PC-9 (cell line): ENCODE data around the gene WDR20. TPM values are rescaled to one million over a fixed set of nuclear protein-coding genes. Genes with fewer than 3 reads are reported as not detected.

Experiments
- BruUV-seq: library from RNA; stranded (reverse); fragments of 400-500 nt; replicated peaks from 2 replicates; lab custom pipeline; 2021; lab: Mats Ljungman, UMichigan
- CTCF ChIA-PET: fragments of 300-600 bp; sonication (Branson Sonifier 250); formaldehyde crosslinking; loops from one replicate; lab custom pipeline; 2022; ENCODE audit warnings: antibody characterized with exemption; lab: Charles Lee
- POLR2A ChIA-PET: fragments of 300-600 bp; sonication (Branson Sonifier 250); formaldehyde crosslinking; loops from one replicate; lab custom pipeline; 2022; ENCODE audit warnings: antibody characterized with exemption; ENCODE audit not compliant: unreplicated experiment; lab: Charles Lee
- DNase-seq, 2 experiments: peaks; one replicate each; pipeline versions ENCODE4 v3.0.0 to v3.0.0-alpha.2; 2015 to 2022; ENCODE audit warnings: mixed read lengths in 1 of 2
- H2AFZ ChIP-seq: fragments of 200-600 bp; sonication (generic); 2 replicates; pipeline ENCODE4 v1.8.1; 2017; ENCODE audit warnings: antibody characterized with exemption
- H3F3A ChIP-seq: fragments of 200-600 bp; sonication (generic); 2 replicates; pipeline ENCODE4 v1.8.1; 2017; ENCODE audit warnings: antibody characterized with exemption, mild to moderate bottlenecking, low read depth; ENCODE audit not compliant: insufficient read depth
- H3K27ac ChIP-seq: fragments of 200-600 bp; sonication (generic); 2 replicates; pipeline ENCODE4 v1.6.1; 2016; ENCODE audit warnings: mixed run types
- H3K27me3 ChIP-seq: fragments of 200-600 bp; sonication (generic); 2 replicates; pipeline ENCODE4 v1.6.1; 2016; ENCODE audit warnings: low read depth, mixed run types; ENCODE audit not compliant: insufficient read depth
- H3K36me3 ChIP-seq: fragments of 200-600 bp; sonication (generic); 2 replicates; pipeline ENCODE4 v1.6.1; 2016; ENCODE audit warnings: low read depth, mixed run types
- H3K4me1 ChIP-seq: fragments of 200-600 bp; sonication (generic); replicated peaks from 2 replicates; pipeline ENCODE4 v1.6.1; 2016; ENCODE audit warnings: mixed run types; ENCODE audit not compliant: insufficient read depth
- H3K4me2 ChIP-seq: fragments of 200-600 bp; sonication (generic); 2 replicates; pipeline ENCODE4 v1.6.1; 2017; ENCODE audit warnings: mixed run types
- H3K4me3 ChIP-seq: fragments of 200-600 bp; sonication (generic); 2 replicates; pipeline ENCODE4 v1.6.1; 2016; ENCODE audit warnings: mixed run types
- H3K79me2 ChIP-seq: fragments of 200-600 bp; sonication (generic); 2 replicates; pipeline ENCODE4 v1.6.1; 2017; ENCODE audit warnings: low read depth, mixed run types
- H3K9me2 ChIP-seq: fragments of 200-600 bp; sonication (generic); 2 replicates; pipeline ENCODE4 v1.8.1; 2017; ENCODE audit warnings: mild to moderate bottlenecking; ENCODE audit not compliant: insufficient read depth
- H3K9me3 ChIP-seq: fragments of 200-600 bp; sonication (generic); 2 replicates; pipeline ENCODE4 v1.8.1; 2016; ENCODE audit warnings: low read depth; ENCODE audit not compliant: insufficient read depth
- H4K20me1 ChIP-seq: fragments of 200-600 bp; sonication (generic); 2 replicates; pipeline ENCODE4 v1.8.1; 2017; ENCODE audit not compliant: insufficient read depth
- EZH2 ChIP-seq: fragments of 200-600 bp; sonication (generic); IDR thresholded peaks from 2 replicates; pipeline ENCODE4 v1.8.0; 2017; ENCODE audit warnings: antibody characterized with exemption, low read depth
- intact Hi-C: fragments of 100-400 bp; cut with micrococcal nuclease; formaldehyde crosslinking; loops from one replicate; pipeline ENCODE4 v1.10.0; 2022; ENCODE audit not compliant: unreplicated experiment
- total RNA-seq: library from RNA; stranded (reverse); gene quantifications from 2 replicates; pipeline ENCODE4 v1.2.3, GENCODE V29; 2021
- TF ChIP-seq, protein P1 (sequence below): fragments of 200-600 bp; sonication (generic); conservative IDR thresholded peaks from 2 replicates; pipeline ENCODE4 v1.6.1; 2017; ENCODE audit warnings: mixed run types, antibody characterized with exemption, mild to moderate bottlenecking, moderate library complexity

The WDR20 gene
- total RNA-seq, 1 experiment from 2014 or later: 93.5 TPM

- Histone ChIP-seq H3K4me2 (no peak overlapping the region), H3K27me3 (no peaks in the 10 kb centered on the region), H3K27ac (no peak overlapping the region), H3F3A (peaks cover 3% of the 10 kb centered on the region; the same call in 1 of the 2 replicates), H4K20me1 (peaks cover 7% of the 10 kb centered on the region; the same call in 1 of the 2 replicates), H3K4me1 (no peaks in the 10 kb centered on the region), H3K9me2 (no peaks in the 10 kb centered on the region), H3K36me3 (peaks cover 18% of the 10 kb centered on the region), H2AFZ (no peak overlapping the region), H3K4me3 (no peak overlapping the region), H3K79me2 (peaks cover 4% of the 10 kb centered on the region; the same call in 1 of the 2 replicates), H3K9me3 (no peaks in the 10 kb centered on the region)
- TSS peak; percentile 1 for BruUV-seq
- POLR2A ChIA-PET: no interaction called here
- no peak for TF ChIP-seq EZH2
- TF ChIP-seq, protein P1, sequence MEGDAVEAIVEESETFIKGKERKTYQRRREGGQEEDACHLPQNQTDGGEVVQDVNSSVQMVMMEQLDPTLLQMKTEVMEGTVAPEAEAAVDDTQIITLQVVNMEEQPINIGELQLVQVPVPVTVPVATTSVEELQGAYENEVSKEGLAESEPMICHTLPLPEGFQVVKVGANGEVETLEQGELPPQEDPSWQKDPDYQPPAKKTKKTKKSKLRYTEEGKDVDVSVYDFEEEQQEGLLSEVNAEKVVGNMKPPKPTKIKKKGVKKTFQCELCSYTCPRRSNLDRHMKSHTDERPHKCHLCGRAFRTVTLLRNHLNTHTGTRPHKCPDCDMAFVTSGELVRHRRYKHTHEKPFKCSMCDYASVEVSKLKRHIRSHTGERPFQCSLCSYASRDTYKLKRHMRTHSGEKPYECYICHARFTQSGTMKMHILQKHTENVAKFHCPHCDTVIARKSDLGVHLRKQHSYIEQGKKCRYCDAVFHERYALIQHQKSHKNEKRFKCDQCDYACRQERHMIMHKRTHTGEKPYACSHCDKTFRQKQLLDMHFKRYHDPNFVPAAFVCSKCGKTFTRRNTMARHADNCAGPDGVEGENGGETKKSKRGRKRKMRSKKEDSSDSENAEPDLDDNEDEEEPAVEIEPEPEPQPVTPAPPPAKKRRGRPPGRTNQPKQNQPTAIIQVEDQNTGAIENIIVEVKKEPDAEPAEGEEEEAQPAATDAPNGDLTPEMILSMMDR: peak; percentile 57
- DNase-seq: no peak
- CTCF ChIA-PET: no interaction called here
- intact Hi-C loops: no loop called here
Observed at GRCh38 chr14:102209224-102209966, 69.7 kb downstream of the WDR20 start.

DNA sequence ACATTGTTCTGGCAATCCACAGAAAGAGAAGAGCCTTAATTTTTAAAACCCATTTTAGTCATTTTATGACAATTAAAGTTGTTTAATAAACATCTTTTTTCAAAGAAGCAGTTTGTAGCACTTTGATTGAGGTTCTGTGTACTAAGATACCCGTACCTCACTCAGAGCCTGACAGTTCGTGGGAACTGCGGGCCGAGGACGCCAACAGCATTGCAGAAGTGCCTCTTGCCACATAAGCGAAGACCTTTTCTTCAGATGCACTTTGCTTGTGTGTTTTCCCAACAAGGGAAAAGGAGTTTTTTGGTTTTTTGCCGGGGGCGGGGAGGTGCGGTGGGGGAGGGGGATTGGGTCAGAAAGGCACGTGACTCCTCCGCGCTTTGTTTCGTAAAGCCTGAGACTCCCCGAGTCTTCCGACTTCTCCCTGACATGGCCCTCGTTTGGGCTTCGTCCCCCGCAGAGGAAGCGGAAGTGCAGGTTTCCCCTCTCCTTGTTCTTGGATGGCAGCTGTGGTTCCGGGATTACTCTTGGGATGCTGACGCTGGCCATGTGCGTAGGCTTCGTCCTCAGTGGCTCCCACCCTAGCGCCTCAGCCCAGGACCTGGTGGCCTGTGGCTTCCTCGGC, 70.8 kb downstream of the WDR20 start:
- Histone ChIP-seq H3K4me3 (no peak overlapping the region), H3K36me3 (peaks cover 13% of the 10 kb centered on the region), H2AFZ (no peak overlapping the region), H3K27me3 (no peaks in the 10 kb centered on the region), H3K27ac (no peak overlapping the region), H3K79me2 (peaks cover 4% of the 10 kb centered on the region; the same call in 1 of the 2 replicates), H3K9me2 (no peaks in the 10 kb centered on the region), H3K4me2 (no peak overlapping the region), H4K20me1 (peaks cover 8% of the 10 kb centered on the region; the same call in 1 of the 2 replicates), H3K4me1 (no peaks in the 10 kb centered on the region), H3K9me3 (no peaks in the 10 kb centered on the region), H3F3A (peaks cover 3% of the 10 kb centered on the region; the same call in 1 of the 2 replicates)
- no peak for DNase-seq
- no peak for TF ChIP-seq EZH2
- TF ChIP-seq, protein P1: no peak
- BruUV-seq: no TSS peak
- ChIA-PET CTCF (no interaction called here), POLR2A (no interaction called here)
- intact Hi-C loops: no loop called here

DNA sequence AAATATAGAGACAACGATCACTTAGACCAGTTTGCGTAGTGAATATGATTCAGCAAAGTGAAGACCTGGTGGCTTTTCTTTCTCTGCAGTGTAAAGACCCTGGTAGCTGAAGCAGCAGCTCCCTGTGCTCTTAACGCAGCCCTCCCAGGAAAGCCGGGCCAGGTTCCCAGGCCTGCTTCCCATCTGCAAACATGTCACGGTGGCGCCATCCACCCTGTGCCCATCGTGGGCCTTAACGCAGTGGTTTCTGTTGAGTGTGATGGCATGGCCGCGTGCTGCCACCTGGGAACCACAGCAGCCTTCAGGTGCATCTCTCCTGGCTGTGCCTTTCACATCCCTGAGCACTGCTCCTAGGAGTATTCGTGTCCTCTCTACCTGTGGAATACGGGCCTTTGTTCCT, 71.5 kb downstream of the WDR20 start:
- no peaks in the 10 kb centered on the region for H3K27me3 ChIP-seq
- no peak overlapping the region for H3K27ac ChIP-seq
- no peaks in the 10 kb centered on the region for H3K9me3 ChIP-seq
- DNase-seq: no peak
- no peak overlapping the region for H2AFZ ChIP-seq
- ChIA-PET POLR2A (no interaction called here), CTCF (no interaction called here)
- H3K79me2 ChIP-seq: peaks cover 4% of the 10 kb centered on the region; the same call in 1 of the 2 replicates
- TF ChIP-seq EZH2: no peak
- TF ChIP-seq, protein P1: no peak
- H3K9me2 ChIP-seq: no peaks in the 10 kb centered on the region
- BruUV-seq: no TSS peak
- no peak overlapping the region for H3K4me2 ChIP-seq
- intact Hi-C loops: no loop called here
- no peaks in the 10 kb centered on the region for H3K4me1 ChIP-seq
- H3F3A ChIP-seq: peaks cover under 1% of the 10 kb centered on the region; the same call in 1 of the 2 replicates
- H3K36me3 ChIP-seq: peaks cover 13% of the 10 kb centered on the region
- peaks cover 8% of the 10 kb centered on the region; the same call in 1 of the 2 replicates for H4K20me1 ChIP-seq
- no peak overlapping the region for H3K4me3 ChIP-seq
